ENCODE results near the gene POLG.

The POLG gene

GRCh38 chr15:89334510-89335297 lies at the start of gene POLG:
TSS of gene POLG (minus strand) at chr15:89334824. CDS start at chr15:89333754, 1,070 bp downstream.
- in situ Hi-C loops (cut with MboI; ENCODE audit: low pct_unique_long_range_greater_than_20kb, low sequenced_read_pairs), result no loop called here
- peak; percentile 100 for DNase-seq

DNA sequence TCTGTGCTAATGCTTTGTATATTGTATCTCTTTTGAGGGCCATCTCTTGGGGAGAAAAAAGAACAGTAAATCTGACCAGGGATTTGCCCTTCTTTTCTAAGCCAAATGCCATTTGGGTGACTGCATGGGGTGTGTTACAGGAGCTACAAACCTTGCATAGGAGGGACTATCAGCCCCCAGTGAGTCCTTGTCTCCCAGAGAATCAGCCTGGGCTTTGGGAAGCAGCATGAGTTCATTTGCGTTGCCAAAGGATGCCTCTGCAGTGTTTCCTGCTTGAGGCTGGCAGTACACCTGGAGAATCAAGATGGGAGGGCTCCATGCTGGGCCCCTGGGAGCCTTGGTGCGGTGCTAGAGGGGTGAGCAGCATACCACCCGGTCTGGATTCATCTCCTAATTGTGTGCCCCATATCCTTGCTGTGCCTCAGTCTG lies 49.6 kb upstream of the POLG start:
- in situ Hi-C loops (cut with MboI; ENCODE audit: low pct_unique_long_range_greater_than_20kb, low sequenced_read_pairs), result no loop called here
- no peak for DNase-seq

GRCh38 chr15:89383365-89384175 lies 48.9 kb upstream of the POLG start:
- in situ Hi-C loops (cut with MboI; ENCODE audit: low pct_unique_long_range_greater_than_20kb, low sequenced_read_pairs), result no loop called here
- DNase-seq, result no peak

DNA sequence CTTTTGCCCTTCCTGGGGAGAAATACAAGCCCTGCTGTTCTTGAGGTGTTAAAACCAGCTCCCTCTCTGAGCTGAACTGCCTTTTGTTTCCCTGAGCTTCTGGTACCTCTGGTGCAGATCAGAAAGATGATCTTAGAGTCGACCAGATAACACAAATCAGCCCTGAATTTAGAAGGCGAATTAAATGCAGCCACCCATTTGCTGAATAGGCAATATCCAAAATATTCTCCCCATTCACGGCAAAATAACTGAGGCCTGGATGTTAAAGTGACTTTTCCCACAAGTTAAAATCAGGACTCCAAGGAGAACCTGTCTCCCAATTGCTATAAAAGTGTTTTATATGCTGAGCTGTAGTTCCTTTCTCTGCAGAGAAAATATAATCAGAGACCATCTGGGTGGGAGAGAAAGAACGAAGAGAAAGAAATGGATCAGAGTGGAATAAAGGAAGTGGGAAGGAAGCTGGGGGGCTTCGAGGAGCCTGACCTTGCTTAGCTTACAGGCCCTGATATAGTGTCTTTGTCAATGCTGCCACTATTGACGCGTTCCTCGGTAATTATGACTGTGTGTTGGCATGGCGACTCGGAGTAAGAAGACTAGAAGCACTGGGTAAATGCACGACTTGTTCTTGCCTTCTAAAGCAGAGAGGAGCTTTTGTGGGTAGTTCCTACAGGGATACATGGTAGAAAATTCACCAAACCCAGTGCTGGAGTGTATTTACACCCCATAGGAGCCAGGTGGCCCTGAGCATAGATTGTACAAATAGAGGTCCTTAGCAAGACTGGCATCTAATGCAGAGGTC lies 47.5 kb upstream of the POLG start:
- in situ Hi-C loops (cut with MboI; ENCODE audit: low pct_unique_long_range_greater_than_20kb, low sequenced_read_pairs), result no loop called here
- DNase-seq, result no peak

- in situ Hi-C loops (cut with MboI; ENCODE audit: low pct_unique_long_range_greater_than_20kb, low sequenced_read_pairs), result no loop called here
- DNase-seq, result no peak
Measured at GRCh38 chr15:89381331-89381730, 46.7 kb upstream of the POLG start.

DNA sequence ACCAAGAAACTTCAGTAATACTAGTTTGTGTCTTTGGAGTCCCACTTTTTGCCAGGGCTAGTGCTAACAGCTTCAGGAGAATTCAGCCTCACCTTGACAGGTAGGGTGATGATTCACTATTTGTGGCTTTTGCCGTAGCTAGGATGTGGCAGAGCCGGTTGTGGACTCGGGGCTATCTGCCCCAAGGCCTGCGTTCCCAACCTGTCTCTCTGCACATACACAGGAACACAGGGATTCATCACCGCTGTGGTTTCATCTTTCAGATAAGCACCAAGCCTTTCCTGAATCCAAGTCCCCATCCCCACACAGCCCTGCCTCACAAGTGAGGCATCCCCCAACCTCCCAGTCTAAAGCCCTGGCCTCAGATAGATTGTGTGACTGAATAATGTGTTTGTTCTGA lies 45.2 kb upstream of the POLG start:
- in situ Hi-C loops (cut with MboI; ENCODE audit: low pct_unique_long_range_greater_than_20kb, low sequenced_read_pairs), result no loop called here
- DNase-seq, result no peak

- in situ Hi-C loops (cut with MboI; ENCODE audit: low pct_unique_long_range_greater_than_20kb, low sequenced_read_pairs), result no loop called here
Measured at GRCh38 chr15:89379251-89379695, 44.6 kb upstream of the POLG start.

DNA sequence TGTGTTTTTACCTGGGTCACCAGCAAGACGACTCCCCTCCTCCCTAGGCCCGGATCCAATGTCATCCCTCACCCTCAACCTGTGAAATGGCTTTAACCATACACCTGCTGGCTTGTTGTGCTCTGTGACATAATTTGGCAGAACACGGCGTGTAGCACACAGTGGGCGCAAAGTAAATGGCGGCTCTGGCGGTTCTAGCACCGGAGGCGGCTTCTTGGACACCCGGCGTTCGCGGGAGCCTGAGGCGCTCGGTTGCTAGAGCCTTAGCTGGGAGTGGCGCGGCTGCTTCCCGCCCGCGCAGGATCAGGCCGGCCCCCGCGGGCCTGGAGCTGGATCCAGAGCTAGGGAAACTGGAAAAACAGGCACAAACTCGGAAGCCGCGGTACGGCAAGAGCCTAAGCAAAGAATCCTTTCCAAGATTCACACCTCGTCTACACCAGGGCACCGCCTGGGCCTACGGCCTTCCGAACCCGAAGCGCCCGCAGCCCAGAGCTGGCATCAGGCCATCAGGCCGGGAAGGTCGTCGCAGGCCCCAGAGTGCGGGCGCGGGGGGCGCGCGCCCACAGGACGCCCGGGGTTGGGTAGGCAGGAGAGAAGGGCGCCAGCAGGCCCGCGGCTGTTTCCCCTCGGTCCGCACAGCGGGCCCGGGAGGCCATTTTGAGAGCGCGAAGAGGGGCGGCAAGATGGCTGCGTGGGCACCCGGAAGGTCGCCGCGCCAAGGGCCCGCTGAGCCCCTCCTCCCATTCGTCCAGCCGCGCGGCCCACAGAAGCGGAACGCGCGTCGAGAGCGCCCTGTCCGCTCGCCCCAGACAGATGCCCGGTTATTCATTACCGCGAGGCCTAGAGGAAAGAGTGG lies 43.9 kb upstream of the POLG start:
- in situ Hi-C loops (cut with MboI; ENCODE audit: low pct_unique_long_range_greater_than_20kb, low sequenced_read_pairs), result no loop called here
- no peak for DNase-seq

More at GRCh38 chr15:89379251-89379695, 44.6 kb upstream of the POLG start:
- no peak for DNase-seq

- in situ Hi-C loops (cut with MboI; ENCODE audit: low pct_unique_long_range_greater_than_20kb, low sequenced_read_pairs), result no loop called here
- no peak for DNase-seq
Measured at GRCh38 chr15:89377842-89378295, 43.2 kb upstream of the POLG start.

- no peak for DNase-seq
Measured at GRCh38 chr15:89377024-89377841, 42.6 kb upstream of the POLG start.

GRCh38 chr15:89376388-89376787 lies 41.8 kb upstream of the POLG start:
- DNase-seq, result no peak
- in situ Hi-C loops (cut with MboI; ENCODE audit: low pct_unique_long_range_greater_than_20kb, low sequenced_read_pairs), result no loop called here

More at GRCh38 chr15:89377024-89377841, 42.6 kb upstream of the POLG start:
- in situ Hi-C loops (cut with MboI; ENCODE audit: low pct_unique_long_range_greater_than_20kb, low sequenced_read_pairs), result no loop called here

- in situ Hi-C loops (cut with MboI; ENCODE audit: low pct_unique_long_range_greater_than_20kb, low sequenced_read_pairs), result no loop called here
- no peak for DNase-seq
Measured at GRCh38 chr15:89375093-89376005, 40.7 kb upstream of the POLG start.

DNA sequence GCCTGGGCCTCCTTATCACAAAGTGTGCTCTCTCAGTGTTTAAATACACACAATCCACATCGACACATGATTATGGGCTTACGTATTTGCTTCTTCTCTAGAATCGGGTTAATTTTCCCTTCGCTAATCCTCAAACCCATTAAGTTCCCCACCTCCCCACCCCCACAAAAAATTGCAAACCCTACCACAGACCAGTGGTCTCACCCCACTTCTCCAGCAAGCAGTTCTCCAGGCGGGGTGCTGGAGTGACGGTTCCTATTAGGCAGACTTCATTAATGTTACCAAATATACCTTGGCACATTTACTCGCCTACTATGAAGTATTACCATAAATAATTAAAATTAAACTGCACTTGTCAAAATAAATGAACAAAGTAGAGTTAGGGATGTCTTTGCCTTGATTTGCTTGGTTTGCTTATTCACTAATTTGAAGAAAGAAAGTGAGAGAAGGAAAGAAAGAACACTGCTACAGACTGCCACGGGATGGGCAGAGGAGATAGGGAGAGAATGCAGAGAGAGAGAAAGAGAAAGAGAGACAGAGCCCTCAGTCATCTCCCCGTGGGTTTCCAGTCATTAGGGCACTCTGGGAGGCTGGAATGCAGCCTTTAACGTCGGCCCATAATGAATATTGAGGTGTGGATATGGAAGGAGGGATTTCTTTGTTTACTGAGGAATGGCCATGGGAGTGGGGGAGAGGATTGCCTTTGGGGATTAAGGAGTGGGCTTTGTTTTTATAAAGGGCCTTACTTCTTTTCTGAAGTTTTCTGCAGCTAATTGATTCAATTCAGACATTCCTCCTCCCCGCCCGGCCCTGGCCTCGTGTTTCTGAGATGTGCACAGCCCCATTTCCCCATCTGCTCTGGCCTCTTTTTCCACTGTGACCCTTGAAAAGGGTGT lies 39.7 kb upstream of the POLG start:
- in situ Hi-C loops (cut with MboI; ENCODE audit: low pct_unique_long_range_greater_than_20kb, low sequenced_read_pairs), result no loop called here
- DNase-seq, result no peak

GRCh38 chr15:89372069-89372935 lies 37.7 kb upstream of the POLG start:
- no peak for DNase-seq
- in situ Hi-C loops (cut with MboI; ENCODE audit: low pct_unique_long_range_greater_than_20kb, low sequenced_read_pairs), result no loop called here

All from KBM-7 (cell line).